ENCODE data around the gene MACROH2A2.

Gene MACROH2A2

GRCh38 chr10:70130878-70131559, 78.4 kb downstream of the MACROH2A2 start:
- no peak for DNase-seq (ENCODE audit: low read depth in 2 of 2)

GRCh38 chr10:70131560-70131937, 78.9 kb downstream of the MACROH2A2 start:
- DNase-seq (ENCODE audit: low read depth in 2 of 2), result no peak

GRCh38 chr10:70132098-70133029, 79.7 kb downstream of the MACROH2A2 start, which contains the start of gene AIFM2:
Gene AIFM2 (minus strand): TSS chr10:70132825. CDS start chr10:70124084, 8,741 bp downstream.
- DNase-seq (ENCODE audit: low read depth in 2 of 2), result no peak

GRCh38 chr10:70135046-70135445, 82.4 kb downstream of the MACROH2A2 start:
- no peak for DNase-seq (ENCODE audit: low read depth in 2 of 2)

- no peak for DNase-seq (ENCODE audit: low read depth in 2 of 2)
Observed at GRCh38 chr10:70135684-70136083, 83.0 kb downstream of the MACROH2A2 start.

GRCh38 chr10:70137135-70137534, 84.5 kb downstream of the MACROH2A2 start:
- DNase-seq (ENCODE audit: low read depth in 2 of 2), result no peak

- DNase-seq (ENCODE audit: low read depth in 2 of 2), result no peak
Observed at GRCh38 chr10:70137927-70138883, 85.6 kb downstream of the MACROH2A2 start.

- DNase-seq (ENCODE audit: low read depth in 2 of 2), result no peak
Observed at GRCh38 chr10:70139151-70139996, 86.7 kb downstream of the MACROH2A2 start.

GRCh38 chr10:70139997-70140250, 87.3 kb downstream of the MACROH2A2 start:
- no peak for DNase-seq (ENCODE audit: low read depth in 2 of 2)

GRCh38 chr10:70140297-70140696, 87.7 kb downstream of the MACROH2A2 start:
- no peak for DNase-seq (ENCODE audit: low read depth in 2 of 2)

GRCh38 chr10:70142555-70142954, 89.9 kb downstream of the MACROH2A2 start:
- no peak for DNase-seq (ENCODE audit: low read depth in 2 of 2)

- DNase-seq (ENCODE audit: low read depth in 2 of 2), result no peak
Observed at GRCh38 chr10:70144372-70145110, 91.9 kb downstream of the MACROH2A2 start.

GRCh38 chr10:70145166-70145665, 92.6 kb downstream of the MACROH2A2 start:
- DNase-seq (ENCODE audit: low read depth in 2 of 2), result no peak

GRCh38 chr10:70145666-70146488, 93.2 kb downstream of the MACROH2A2 start:
- no peak for DNase-seq (ENCODE audit: low read depth in 2 of 2)

GRCh38 chr10:70146489-70147258, 94.0 kb downstream of the MACROH2A2 start, which contains the start of gene TYSND1:
Gene TYSND1 (minus strand): TSS chr10:70146700. CDS start chr10:70146586, 114 bp downstream.
- peak; percentile 97 for DNase-seq (ENCODE audit: low read depth in 2 of 2)

GRCh38 chr10:70147259-70147625, 94.6 kb downstream of the MACROH2A2 start:
- DNase-seq (ENCODE audit: low read depth in 2 of 2), result no peak

- DNase-seq (ENCODE audit: low read depth in 2 of 2), result no peak
Observed at GRCh38 chr10:70148516-70148915, 95.9 kb downstream of the MACROH2A2 start.

- DNase-seq (ENCODE audit: low read depth in 2 of 2), result no peak
Observed at GRCh38 chr10:70155255-70155838, 102.7 kb downstream of the MACROH2A2 start.

Data from fibroblast of skin of left quadriceps (primary cell).